Glutamatergic neuron (in vitro differentiated cells): Measurements from ENCODE around the gene RABL6. TPM values are rescaled to one million over a fixed set of nuclear protein-coding genes. Genes with fewer than 3 reads are reported as not detected.
"Not testable (repeated sequence)": the region's sequence is repeated elsewhere in the genome, so short reads cannot be mapped to it uniquely, and the experiment has no call there.

Experiments used
- DNase-seq: peaks from one replicate; pipeline ENCODE4 v3.0.0; 2022
- H3K27ac Mint-ChIP-seq: one replicate; pipeline ENCODE4 v1.8.0; 2020; ENCODE audit warnings: mild to moderate bottlenecking, mixed read lengths, inconsistent platforms; ENCODE audit not compliant: unreplicated experiment
- H3K27me3 Mint-ChIP-seq: one replicate; pipeline ENCODE4 v1.8.0; 2020; ENCODE audit warnings: mild to moderate bottlenecking, moderate library complexity, mixed read lengths, inconsistent platforms; ENCODE audit not compliant: unreplicated experiment
- H3K36me3 Mint-ChIP-seq: one replicate; pipeline ENCODE4 v1.8.0; 2020; ENCODE audit warnings: mild to moderate bottlenecking, mixed read lengths, inconsistent platforms; ENCODE audit not compliant: unreplicated experiment
- H3K4me1 Mint-ChIP-seq: one replicate; pipeline ENCODE4 v1.8.0; 2020; ENCODE audit warnings: mild to moderate bottlenecking, low read depth, mixed read lengths, inconsistent platforms; ENCODE audit not compliant: unreplicated experiment
- H3K4me3 Mint-ChIP-seq: one replicate; pipeline ENCODE4 v1.8.0; 2020; ENCODE audit warnings: mild to moderate bottlenecking, mixed read lengths, inconsistent platforms; ENCODE audit not compliant: unreplicated experiment
- H3K9me3 Mint-ChIP-seq: one replicate; pipeline ENCODE4 v1.8.0; 2020; ENCODE audit warnings: mild to moderate bottlenecking, moderate library complexity, mixed read lengths, inconsistent platforms; ENCODE audit not compliant: unreplicated experiment
- total RNA-seq: library from RNA; stranded (reverse); fragmentation: NEBNext Ultra II Directional; extraction: Animal tissue kit (Norgen Biotek cat#: 25700); gene quantifications from one replicate; pipeline ENCODE4 v1.2.1, GENCODE V29; 2021; ENCODE audit not compliant: unreplicated experiment
- TF ChIP-seq, protein P1 (sequence below): fragments of 200-600 bp; sonication (generic); IDR thresholded peaks from one replicate; pipeline ENCODE4 v1.5.0; 2021; ENCODE audit not compliant: partially characterized antibody, unreplicated experiment

Gene RABL6
- total RNA-seq, 1 donor from 2014 or later: 149 TPM

DNA sequence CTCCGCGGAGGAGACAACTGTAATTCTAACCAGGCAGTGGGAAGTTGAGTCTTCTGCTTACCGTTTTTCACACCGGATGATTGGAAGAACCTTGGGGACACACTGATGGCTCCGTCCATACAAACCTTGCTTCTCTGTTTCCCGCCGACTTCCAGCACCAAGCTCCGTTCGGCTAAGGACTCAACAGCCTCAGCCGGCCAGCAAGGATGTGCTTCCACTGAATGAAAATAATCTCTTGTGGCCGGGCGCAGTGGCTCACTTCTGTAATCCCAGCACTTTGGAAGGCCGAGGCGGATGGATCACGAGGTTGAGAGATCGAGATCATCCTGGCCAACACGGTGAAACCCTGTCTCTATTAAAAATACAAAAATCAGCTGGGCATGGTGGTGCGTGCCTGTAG is 60.2 kb downstream of the RABL6 start:
- H3K4me3 Mint-ChIP-seq: peak overlapping the region; percentile 34
- no peaks in the 10 kb centered on the region for H3K27me3 Mint-ChIP-seq
- no peak overlapping the region for H3K27ac Mint-ChIP-seq
- DNase-seq: no peak
- TF ChIP-seq, protein P1, sequence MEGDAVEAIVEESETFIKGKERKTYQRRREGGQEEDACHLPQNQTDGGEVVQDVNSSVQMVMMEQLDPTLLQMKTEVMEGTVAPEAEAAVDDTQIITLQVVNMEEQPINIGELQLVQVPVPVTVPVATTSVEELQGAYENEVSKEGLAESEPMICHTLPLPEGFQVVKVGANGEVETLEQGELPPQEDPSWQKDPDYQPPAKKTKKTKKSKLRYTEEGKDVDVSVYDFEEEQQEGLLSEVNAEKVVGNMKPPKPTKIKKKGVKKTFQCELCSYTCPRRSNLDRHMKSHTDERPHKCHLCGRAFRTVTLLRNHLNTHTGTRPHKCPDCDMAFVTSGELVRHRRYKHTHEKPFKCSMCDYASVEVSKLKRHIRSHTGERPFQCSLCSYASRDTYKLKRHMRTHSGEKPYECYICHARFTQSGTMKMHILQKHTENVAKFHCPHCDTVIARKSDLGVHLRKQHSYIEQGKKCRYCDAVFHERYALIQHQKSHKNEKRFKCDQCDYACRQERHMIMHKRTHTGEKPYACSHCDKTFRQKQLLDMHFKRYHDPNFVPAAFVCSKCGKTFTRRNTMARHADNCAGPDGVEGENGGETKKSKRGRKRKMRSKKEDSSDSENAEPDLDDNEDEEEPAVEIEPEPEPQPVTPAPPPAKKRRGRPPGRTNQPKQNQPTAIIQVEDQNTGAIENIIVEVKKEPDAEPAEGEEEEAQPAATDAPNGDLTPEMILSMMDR: no peak
- H3K4me1 Mint-ChIP-seq: peaks cover 3% of the 10 kb centered on the region
- H3K36me3 Mint-ChIP-seq: peaks cover 11% of the 10 kb centered on the region
- H3K9me3 Mint-ChIP-seq: peaks cover 10% of the 10 kb centered on the region

DNA sequence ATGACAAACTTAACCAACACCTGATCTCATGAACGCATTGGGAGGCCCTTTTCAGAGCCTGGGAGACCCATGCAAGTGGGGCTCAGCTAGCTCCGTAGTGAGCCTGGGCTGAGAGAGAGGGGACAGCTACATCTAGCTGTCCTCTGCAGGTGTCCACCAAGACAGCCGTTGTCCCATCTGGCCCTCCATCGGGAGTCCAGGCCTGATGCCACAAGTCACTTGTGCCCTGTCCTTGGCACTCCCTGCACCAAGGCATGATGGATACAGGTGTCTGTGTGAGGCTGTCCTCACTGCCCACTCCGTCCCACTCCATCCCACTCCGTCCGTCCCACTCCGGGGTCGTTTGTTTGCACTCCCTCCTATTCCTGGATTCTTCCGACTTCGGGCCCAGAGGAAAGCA is 60.9 kb downstream of the RABL6 start:
- DNase-seq: no peak
- H3K36me3 Mint-ChIP-seq: peaks cover 11% of the 10 kb centered on the region
- TF ChIP-seq, protein P1: no peak
- peak overlapping the region; percentile 64 for H3K27ac Mint-ChIP-seq
- H3K27me3 Mint-ChIP-seq: no peaks in the 10 kb centered on the region
- peaks cover 9% of the 10 kb centered on the region for H3K9me3 Mint-ChIP-seq
- H3K4me3 Mint-ChIP-seq: no peak overlapping the region
- H3K4me1 Mint-ChIP-seq: peaks cover 3% of the 10 kb centered on the region

- not testable (repeated sequence) for H3K4me3 Mint-ChIP-seq, H3K4me1 Mint-ChIP-seq, DNase-seq, H3K27ac Mint-ChIP-seq, H3K9me3 Mint-ChIP-seq, H3K27me3 Mint-ChIP-seq
- H3K36me3 Mint-ChIP-seq: peaks cover 11% of the 10 kb centered on the region
Measured at GRCh38 chr9:136869611-136870010, 61.9 kb downstream of the RABL6 start.

- peaks cover under 1% of the 10 kb centered on the region for H3K27me3 Mint-ChIP-seq
- H3K9me3 Mint-ChIP-seq: peaks cover 10% of the 10 kb centered on the region
- H3K4me3 Mint-ChIP-seq: no peak overlapping the region
Measured at GRCh38 chr9:136875155-136875554, 67.4 kb downstream of the RABL6 start.

DNA sequence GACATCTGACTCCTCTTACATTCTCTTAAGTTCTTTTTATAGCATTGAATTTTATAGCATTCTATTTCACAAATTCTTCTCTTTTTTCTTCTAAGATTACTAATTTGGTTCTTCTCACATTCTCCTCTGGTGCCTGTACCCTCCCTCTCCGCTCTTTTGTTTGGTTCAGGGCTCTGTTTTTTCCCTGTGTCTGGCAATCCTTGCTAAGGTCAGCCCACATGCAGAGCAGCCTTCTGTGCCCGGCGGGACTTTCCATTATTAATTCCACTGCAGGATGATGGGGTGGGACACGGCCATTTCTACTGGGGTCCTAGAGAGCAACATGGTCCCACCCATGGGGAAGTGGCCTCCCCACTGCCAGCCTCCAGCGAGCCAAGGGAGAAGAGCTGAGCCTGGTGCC is 68.7 kb downstream of the RABL6 start:
- H3K36me3 Mint-ChIP-seq: no peaks in the 10 kb centered on the region
- H3K27me3 Mint-ChIP-seq: peaks cover 2% of the 10 kb centered on the region
- no peaks in the 10 kb centered on the region for H3K4me1 Mint-ChIP-seq
- no peak for DNase-seq
- H3K9me3 Mint-ChIP-seq: peaks cover 8% of the 10 kb centered on the region
- H3K4me3 Mint-ChIP-seq: no peak overlapping the region
- no peak overlapping the region for H3K27ac Mint-ChIP-seq
- TF ChIP-seq, protein P1: no peak

More at GRCh38 chr9:136875155-136875554, 67.4 kb downstream of the RABL6 start:
- TF ChIP-seq, protein P1: no peak
- Mint-ChIP-seq H3K4me1 (no peaks in the 10 kb centered on the region), H3K27ac (no peak overlapping the region), H3K36me3 (no peaks in the 10 kb centered on the region)
- DNase-seq: no peak

- Mint-ChIP-seq H3K36me3 (no peaks in the 10 kb centered on the region), H3K27ac (no peak overlapping the region), H3K4me3 (no peak overlapping the region), H3K27me3 (peaks cover 2% of the 10 kb centered on the region), H3K9me3 (peaks cover 5% of the 10 kb centered on the region), H3K4me1 (no peaks in the 10 kb centered on the region)
- TF ChIP-seq, protein P1: no peak
- DNase-seq: no peak
Measured at GRCh38 chr9:136880651-136881050, 72.9 kb downstream of the RABL6 start.
